Retinal pigment epithelial cell (primary cell): ENCODE results near the gene CLASP1.
"Not testable (repeated sequence)": the region's sequence is repeated elsewhere in the genome, so short reads cannot be mapped to it uniquely, and the experiment has no call there.

ENCODE experiments used
- DNase-seq: peaks from one replicate; pipeline ENCODE4 v3.0.0-alpha.2; 2010; ENCODE audit warnings: low read depth
- H3K4me3 ChIP-seq: 2 replicates; pipeline ENCODE4 v1.5.1; 2011; ENCODE audit warnings: mild to moderate bottlenecking, low read length, control low read depth, moderate library complexity
- CTCF ChIP-seq: conservative IDR thresholded peaks from 2 replicates; pipeline ENCODE4 v1.5.1; 2011; ENCODE audit warnings: low read depth, low read length, control low read depth, inconsistent platforms

Gene CLASP1

GRCh38 chr2:121454549-121455090 lies 194.6 kb downstream of the CLASP1 start:
- TF ChIP-seq CTCF, result no peak
- no peak overlapping the region for H3K4me3 ChIP-seq

GRCh38 chr2:121451398-121451797 lies 197.9 kb downstream of the CLASP1 start:
- no peak overlapping the region for H3K4me3 ChIP-seq
- TF ChIP-seq CTCF, result no peak
- no peak for DNase-seq

More at GRCh38 chr2:121454549-121455090, 194.6 kb downstream of the CLASP1 start:
- DNase-seq, result no peak

- no peak for DNase-seq
- TF ChIP-seq CTCF, result no peak
- H3K4me3 ChIP-seq, result no peak overlapping the region
Observed at GRCh38 chr2:121450301-121450700, 199.0 kb downstream of the CLASP1 start.

GRCh38 chr2:121446647-121447241 lies 202.5 kb downstream of the CLASP1 start:
- no peak overlapping the region for H3K4me3 ChIP-seq
- no peak for DNase-seq
- TF ChIP-seq CTCF, result no peak

- H3K4me3 ChIP-seq, result no peak overlapping the region
- no peak for TF ChIP-seq CTCF
- DNase-seq, result no peak
Observed at GRCh38 chr2:121442889-121443288, 206.4 kb downstream of the CLASP1 start.

- H3K4me3 ChIP-seq, DNase-seq: not testable (repeated sequence)
Observed at GRCh38 chr2:121438290-121438689, 211.0 kb downstream of the CLASP1 start.

- TF ChIP-seq CTCF, result no peak
- no peak overlapping the region for H3K4me3 ChIP-seq
- DNase-seq, result no peak
Observed at GRCh38 chr2:121436918-121437317, 212.3 kb downstream of the CLASP1 start.
